HCT116 (cell line): ENCODE measurements around the gene SPPL2B. TPM values are rescaled to one million over a fixed set of nuclear protein-coding genes. Genes with fewer than 3 reads are reported as not detected.

Experiments
- ELF1 ChIP-seq: IDR thresholded peaks from 2 replicates; pipeline ENCODE4 v1.6.1; 2012; ENCODE audit warnings: low read depth, borderline replicate concordance
- EZH2 ChIP-seq: fragments of 200-600 bp; sonication (generic); IDR thresholded peaks from 2 replicates; pipeline ENCODE4 v1.6.1; 2017; ENCODE audit warnings: antibody characterized with exemption, mixed run types
- JUND ChIP-seq: IDR thresholded peaks from 2 replicates; pipeline ENCODE4 v1.6.1; 2012
- SP1 ChIP-seq: IDR thresholded peaks from 2 replicates; pipeline ENCODE4 v1.6.1; 2012; ENCODE audit warnings: low read depth
- TCF7L2 ChIP-seq: IDR thresholded peaks from 2 replicates; pipeline ENCODE4 v1.7.0; 2011; ENCODE audit warnings: borderline replicate concordance, inconsistent platforms; ENCODE audit not compliant: insufficient read depth, insufficient read length; ENCODE audit errors: extremely low read depth
- total RNA-seq: library from RNA; stranded (reverse); gene quantifications from one replicate; pipeline ENCODE4 v1.2.1, GENCODE V29; 2021; ENCODE audit not compliant: unreplicated experiment
- TF ChIP-seq, protein P1 (sequence below): IDR thresholded peaks from 2 replicates; pipeline ENCODE4 v1.6.1; 2012; ENCODE audit warnings: low read depth
- TF ChIP-seq, protein P2 (sequence below), 3 experiments: fragments of 200-600 bp in 1 of 3; sonication (generic) in 1 of 3; IDR thresholded peaks in 2 of 3; conservative IDR thresholded peaks in 1 of 3; 2 replicates each; pipeline ENCODE4 v1.5.1; 2012 to 2017; ENCODE audit warnings: low read depth in 2 of 3, low read length in 2 of 3, antibody characterized with exemption in 1 of 3, borderline replicate concordance in 1 of 3, control low read depth in 1 of 3, mild to moderate bottlenecking in 1 of 3, mixed read lengths in 1 of 3, mixed run types in 1 of 3, moderate library complexity in 1 of 3; ENCODE audit not compliant: insufficient read depth in 1 of 3

Gene SPPL2B
- total RNA-seq, 1 experiment from 2014 or later = 83.1 TPM

DNA sequence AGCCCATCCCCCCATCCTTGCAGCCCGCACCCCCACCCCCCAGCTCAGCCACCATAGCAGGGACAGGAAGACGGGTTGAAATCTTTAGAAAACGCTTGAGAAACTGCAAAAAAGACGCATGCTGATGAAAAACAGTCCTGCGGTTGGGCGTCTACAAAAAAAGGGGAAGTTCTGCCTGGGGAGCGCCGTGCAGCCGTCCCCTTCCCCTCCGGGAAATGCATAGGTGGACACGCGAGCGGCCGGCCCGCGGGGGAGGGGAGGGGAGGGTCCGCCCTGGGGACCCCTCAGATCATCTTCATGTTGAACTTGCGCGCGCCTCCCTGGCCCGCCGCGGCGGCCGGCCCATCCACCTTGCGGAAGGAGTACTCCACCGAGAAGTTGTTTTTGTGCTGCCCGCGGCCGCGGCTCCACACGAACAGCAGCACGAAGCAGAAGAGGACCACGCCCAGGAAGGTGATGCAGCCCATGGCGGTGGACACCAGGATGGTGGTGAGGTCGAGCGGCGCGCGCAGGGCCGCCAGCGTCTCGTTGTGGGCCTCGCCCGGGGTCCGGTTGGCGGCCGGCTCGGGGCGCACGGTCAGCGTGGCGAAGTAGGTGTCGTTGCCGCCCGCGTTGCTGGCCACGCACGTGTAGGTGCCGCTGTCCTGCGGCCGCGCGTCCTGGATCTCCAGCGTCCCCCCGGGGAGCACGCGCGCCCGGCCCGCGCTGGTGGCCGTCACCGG lies 38.6 kb upstream of the SPPL2B start (continued):
- TF ChIP-seq, protein P1, sequence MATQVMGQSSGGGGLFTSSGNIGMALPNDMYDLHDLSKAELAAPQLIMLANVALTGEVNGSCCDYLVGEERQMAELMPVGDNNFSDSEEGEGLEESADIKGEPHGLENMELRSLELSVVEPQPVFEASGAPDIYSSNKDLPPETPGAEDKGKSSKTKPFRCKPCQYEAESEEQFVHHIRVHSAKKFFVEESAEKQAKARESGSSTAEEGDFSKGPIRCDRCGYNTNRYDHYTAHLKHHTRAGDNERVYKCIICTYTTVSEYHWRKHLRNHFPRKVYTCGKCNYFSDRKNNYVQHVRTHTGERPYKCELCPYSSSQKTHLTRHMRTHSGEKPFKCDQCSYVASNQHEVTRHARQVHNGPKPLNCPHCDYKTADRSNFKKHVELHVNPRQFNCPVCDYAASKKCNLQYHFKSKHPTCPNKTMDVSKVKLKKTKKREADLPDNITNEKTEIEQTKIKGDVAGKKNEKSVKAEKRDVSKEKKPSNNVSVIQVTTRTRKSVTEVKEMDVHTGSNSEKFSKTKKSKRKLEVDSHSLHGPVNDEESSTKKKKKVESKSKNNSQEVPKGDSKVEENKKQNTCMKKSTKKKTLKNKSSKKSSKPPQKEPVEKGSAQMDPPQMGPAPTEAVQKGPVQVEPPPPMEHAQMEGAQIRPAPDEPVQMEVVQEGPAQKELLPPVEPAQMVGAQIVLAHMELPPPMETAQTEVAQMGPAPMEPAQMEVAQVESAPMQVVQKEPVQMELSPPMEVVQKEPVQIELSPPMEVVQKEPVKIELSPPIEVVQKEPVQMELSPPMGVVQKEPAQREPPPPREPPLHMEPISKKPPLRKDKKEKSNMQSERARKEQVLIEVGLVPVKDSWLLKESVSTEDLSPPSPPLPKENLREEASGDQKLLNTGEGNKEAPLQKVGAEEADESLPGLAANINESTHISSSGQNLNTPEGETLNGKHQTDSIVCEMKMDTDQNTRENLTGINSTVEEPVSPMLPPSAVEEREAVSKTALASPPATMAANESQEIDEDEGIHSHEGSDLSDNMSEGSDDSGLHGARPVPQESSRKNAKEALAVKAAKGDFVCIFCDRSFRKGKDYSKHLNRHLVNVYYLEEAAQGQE = no peak
- TF ChIP-seq SP1 (no peak), ELF1 (no peak), EZH2 (no peak), JUND (no peak), TCF7L2 (no peak)
- TF ChIP-seq, protein P2, sequence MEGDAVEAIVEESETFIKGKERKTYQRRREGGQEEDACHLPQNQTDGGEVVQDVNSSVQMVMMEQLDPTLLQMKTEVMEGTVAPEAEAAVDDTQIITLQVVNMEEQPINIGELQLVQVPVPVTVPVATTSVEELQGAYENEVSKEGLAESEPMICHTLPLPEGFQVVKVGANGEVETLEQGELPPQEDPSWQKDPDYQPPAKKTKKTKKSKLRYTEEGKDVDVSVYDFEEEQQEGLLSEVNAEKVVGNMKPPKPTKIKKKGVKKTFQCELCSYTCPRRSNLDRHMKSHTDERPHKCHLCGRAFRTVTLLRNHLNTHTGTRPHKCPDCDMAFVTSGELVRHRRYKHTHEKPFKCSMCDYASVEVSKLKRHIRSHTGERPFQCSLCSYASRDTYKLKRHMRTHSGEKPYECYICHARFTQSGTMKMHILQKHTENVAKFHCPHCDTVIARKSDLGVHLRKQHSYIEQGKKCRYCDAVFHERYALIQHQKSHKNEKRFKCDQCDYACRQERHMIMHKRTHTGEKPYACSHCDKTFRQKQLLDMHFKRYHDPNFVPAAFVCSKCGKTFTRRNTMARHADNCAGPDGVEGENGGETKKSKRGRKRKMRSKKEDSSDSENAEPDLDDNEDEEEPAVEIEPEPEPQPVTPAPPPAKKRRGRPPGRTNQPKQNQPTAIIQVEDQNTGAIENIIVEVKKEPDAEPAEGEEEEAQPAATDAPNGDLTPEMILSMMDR (IDR thresholded peaks at IDR 0.05 in 2 of 3, conservative IDR thresholded peaks at IDR 0.05 in 1 of 3; ENCODE audit: borderline replicate concordance in 1 of 3, insufficient read depth in 1 of 3, low read depth in 2 of 3, low read length in 2 of 3) = no peak
